CD4-positive, alpha-beta T cell treated with Interleukin-10 for 1 hour (primary cell): ENCODE measurements around the gene CAMK1G.

ENCODE experiments used
- DNase-seq: peaks from one replicate; pipeline ENCODE4 v3.0.0-alpha.2; 2020

The CAMK1G gene

DNA sequence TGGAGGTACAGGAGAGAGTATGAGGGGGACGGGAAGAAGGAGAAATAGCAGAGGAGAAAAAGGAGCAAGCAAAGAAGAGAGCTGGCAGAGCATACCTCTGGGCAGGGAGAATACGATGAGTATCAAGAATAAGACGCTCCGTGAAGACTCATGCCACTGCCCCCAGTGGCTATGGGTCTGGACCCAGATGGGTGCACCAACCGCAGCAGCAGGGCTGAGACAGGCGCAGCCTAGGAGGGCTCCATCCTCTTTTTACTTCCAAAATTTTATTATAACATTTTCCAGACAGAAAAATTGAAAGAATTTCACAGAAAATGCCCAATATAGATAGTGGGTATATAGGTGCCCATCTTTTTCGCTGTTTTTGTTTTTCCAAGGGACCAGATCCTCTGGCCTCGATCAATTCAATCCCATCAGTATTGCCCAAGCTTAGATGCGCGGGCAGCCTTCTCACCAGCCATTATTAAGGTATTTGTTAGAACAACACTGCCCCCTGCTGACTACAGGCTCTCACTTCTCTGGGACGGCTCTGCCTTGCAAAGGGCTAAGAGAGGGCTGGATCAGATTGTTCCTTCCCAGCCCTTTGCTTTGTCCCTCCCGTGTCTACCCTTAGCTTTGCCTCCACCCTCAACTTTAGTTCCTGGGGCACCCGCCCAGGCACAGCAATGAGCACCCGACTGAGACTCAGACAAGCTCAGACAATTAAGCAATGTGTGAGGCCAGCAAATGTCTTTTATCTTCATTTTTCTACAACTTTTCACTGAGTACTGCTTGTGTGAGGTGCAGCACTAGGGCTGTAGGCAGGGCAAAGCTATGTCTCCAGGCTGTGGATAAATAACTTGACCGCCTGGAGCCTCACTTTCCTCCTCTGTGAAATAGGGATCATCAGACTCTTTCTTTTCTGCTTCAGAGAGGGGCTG lies 17.5 kb upstream of the CAMK1G start:
- peak; percentile 75 for DNase-seq

DNA sequence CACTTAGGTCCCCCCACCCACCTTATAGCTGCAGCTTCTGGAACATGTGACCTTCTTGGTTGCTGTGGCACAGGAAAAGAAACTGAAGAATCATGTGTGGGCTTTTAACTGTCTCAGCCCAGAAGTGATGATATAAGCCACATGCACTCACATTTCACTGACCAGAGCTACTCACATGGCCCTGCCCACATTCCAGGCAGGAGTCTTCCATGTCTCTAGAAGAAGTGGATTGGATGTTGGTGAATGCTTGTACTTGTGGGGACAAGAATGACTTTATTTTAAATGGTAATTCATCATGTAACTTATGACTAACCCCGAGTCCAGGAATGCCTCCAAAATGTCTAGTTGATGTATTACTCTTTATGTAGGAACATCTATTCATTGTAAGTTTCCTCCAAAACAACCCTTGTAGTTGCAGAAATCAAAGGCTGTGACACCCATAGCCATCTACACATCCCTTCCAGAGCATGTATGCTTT lies 15.8 kb upstream of the CAMK1G start:
- DNase-seq, result no peak

DNA sequence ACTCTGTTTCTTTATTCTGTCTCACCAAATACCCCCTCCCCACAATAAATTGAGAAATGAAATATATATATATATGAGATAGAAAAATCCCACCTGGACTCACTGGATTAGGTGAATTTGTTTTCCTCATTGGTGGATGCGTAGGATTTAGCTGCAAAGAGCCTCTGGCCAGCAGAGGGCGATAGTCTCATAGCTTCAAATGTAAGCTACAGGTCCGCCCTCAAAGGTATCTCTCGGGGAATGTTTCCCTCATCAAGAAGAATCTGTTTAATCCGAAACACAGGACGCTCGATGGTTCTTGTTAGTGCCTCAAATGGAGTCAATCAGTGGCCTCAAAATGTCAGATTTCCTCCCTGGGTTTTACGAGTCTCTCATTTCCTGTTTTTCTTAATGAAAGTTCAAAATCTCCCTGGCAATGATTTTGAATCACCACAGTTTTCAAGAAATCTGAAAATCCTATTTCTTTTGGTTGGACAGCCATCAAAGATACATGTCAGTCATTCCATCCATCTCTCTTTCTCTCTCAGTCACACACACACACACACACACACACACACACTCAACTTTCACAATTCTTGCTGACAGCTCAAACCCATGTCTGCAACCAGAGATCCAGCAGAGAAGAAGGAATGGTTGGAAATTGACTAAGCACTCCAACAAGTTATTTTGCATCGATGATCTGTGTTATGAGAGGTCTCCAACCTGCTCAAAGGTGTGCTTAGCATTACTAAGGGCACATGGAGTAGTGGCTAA lies 13.9 kb upstream of the CAMK1G start:
- peak; percentile 76 for DNase-seq

GRCh38 chr1:209570743-209571142 lies 12.8 kb upstream of the CAMK1G start:
- DNase-seq, result no peak

DNA sequence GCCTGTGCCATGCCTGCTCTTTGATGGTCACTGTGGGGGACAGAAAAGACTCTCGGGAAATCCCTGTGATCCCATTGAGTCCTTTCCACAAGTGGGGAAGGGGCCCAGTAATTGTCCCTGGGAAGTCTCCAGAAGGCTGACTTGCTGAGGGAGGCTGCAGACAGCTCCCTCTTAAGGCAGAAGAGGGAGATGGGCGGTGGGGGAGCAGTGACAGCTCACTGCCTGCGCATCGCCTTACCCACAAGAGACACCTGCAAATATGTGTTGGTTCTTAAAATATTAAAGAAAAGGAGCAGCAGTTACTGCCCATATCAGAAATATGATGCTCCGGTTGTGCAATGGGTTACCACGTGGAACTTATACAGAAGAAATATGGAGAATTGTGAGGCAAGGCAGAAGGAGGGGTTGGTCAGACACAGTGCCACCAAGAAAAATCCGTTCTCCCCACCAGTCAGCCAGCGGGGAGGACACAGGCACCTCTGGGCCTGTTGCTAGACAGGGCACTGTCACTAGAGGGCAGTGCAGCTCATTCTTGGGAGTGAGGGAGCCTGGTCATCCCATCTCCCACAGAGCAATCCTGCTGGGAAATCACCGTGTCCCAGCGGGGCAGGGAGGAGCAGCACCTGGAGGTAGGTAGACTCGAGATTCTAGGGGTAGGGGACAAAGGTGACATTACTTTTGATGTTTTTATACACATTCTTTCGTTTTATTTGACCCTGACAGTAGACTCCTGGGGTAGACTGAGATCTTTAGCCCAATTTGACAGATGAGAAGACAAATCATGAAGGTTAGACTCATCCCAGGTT lies 6.9 kb upstream of the CAMK1G start:
- DNase-seq, result peak; percentile 69

- DNase-seq, result no peak
These were observed 6.2 kb upstream of the CAMK1G start for GRCh38 chr1:209577346-209577745.

- DNase-seq, result no peak
These were observed 2.9 kb upstream of the CAMK1G start for GRCh38 chr1:209580577-209580976.

- no peak for DNase-seq
These were observed 738 bp downstream of the CAMK1G start for GRCh38 chr1:209584231-209584672.

DNA sequence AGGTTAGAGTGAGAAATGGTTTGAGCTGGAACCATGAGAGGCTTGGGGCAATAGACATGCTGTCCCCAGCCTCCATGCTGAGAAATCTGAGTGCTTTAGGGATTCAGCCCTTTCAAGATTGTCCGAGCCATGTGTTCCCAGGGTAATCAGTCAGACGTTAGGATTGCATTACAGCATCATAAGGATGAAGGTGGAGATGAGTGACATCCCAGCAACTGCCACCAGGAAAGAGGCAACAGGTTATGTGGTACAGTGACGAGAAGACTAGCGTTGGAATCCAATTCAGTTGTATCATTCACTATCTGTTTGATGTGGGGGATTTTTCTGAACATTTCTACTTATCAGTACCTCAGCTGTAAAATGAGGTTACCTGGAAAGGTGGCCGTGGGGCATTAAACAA lies 1.7 kb downstream of the CAMK1G start:
- DNase-seq, result no peak

DNA sequence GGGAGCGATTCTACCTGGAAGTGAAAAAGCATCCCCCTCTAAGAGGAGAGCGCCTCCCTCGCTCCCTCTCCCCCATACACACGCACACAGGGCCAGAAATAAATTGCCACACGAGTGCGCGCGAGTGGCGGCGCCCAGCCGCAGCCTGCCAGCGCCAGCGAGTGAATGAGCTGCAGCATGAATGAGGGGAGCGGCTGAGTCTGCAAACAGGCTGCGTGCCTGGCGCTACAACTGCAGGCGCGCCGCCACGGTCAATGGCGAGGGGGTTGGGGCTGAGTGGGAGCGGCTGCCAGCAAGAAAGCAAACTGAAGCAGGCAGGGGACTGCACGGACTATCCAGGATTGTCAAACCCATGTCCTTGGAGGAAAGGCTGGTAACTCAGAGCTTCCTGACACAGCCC lies 2.2 kb downstream of the CAMK1G start:
- no peak for DNase-seq

DNA sequence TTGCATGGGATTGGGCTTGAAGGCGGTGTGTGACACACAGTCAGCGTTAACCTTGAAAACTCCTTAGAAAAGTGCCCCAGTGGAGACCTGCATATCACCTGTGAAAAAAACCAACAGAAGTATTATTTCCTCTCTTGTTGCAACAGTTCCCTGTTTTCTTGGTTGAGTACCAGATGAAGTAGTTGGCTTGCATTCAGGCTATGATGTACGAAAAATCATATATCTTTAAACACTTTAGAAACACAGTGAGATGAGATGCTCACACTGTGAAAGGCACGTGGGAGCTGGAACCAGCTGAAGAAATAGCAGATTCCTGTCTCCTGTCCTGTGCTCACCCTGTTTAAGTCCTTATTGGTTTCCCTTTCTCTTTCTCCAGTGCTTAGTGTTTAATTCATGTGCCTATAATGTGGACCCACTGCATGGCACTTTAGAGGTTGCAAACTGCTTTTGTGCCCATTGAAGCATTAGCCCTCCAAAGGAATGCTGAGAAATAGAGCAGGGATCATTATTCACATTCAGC lies 2.8 kb downstream of the CAMK1G start:
- DNase-seq, result no peak

- DNase-seq, result no peak
These were observed 4.3 kb downstream of the CAMK1G start for GRCh38 chr1:209587789-209588188.

- DNase-seq, result no peak
These were observed 5.9 kb downstream of the CAMK1G start for GRCh38 chr1:209589440-209589839.

- no peak for DNase-seq
These were observed 6.3 kb downstream of the CAMK1G start for GRCh38 chr1:209589863-209590262.

GRCh38 chr1:209590405-209590804 lies 6.9 kb downstream of the CAMK1G start:
- DNase-seq, result no peak

DNA sequence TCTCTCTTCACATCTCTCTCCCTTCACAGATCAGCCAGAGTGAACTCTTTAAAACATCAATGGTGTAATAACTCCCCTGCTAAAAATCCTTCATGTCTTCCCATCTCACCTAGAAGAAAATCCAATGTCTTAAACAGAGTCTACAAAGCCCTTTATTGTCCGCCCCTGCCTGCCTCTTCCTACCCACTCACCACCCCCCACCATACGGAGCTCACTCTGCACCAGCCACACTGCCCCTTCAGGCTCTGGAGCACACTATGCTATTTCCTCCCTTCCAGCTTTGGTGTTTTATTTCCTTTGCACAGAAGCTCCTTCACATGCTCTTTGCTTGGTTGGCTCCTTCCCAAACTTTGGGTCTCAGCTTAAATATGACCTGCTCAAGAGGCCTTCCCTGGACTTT lies 10.2 kb downstream of the CAMK1G start:
- no peak for DNase-seq

DNA sequence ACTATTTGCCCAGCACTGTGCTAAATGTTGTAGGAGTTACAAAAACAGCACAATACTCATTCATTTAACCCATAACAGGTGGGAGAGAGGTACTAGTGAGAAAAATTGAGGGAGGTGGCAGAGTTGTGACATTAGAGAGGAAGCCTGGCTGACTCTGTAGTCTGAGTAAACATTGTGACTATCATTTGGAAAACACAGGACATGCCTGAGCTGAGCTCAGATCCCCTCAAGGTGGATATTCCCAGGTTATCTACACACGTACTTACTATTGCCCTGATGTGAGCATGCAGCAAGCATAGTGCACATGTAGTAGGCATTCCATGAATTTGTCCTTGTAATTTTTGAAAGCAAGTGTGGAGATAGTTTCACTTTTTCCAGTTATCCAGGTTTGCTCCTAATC lies 10.9 kb downstream of the CAMK1G start:
- no peak for DNase-seq

GRCh38 chr1:209595028-209595427 lies 11.5 kb downstream of the CAMK1G start:
- DNase-seq, result no peak

GRCh38 chr1:209595599-209596285 lies 12.2 kb downstream of the CAMK1G start:
- no peak for DNase-seq

DNA sequence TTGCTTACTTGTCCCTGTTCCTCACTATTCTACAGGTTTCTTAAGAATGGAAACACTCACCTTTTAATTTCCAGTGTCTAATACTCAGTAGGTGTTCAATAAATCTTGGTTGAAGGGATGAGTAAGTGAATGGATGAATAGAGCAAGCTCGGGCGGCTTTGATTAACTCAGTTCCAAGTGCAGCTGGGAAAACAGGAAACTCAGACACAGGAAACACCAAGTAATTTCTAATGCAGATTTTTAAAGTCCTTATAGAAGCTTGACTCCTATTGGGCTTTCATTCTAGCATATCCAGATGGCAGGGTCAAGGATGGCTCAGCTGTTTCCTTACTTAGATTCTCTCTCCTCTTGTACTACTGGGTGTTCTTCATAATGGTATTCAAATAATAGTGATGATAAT lies 14.0 kb downstream of the CAMK1G start:
- no peak for DNase-seq

GRCh38 chr1:209598227-209598626 lies 14.7 kb downstream of the CAMK1G start:
- no peak for DNase-seq

- no peak for DNase-seq
These were observed 17.0 kb downstream of the CAMK1G start for GRCh38 chr1:209600541-209600940.
